Upper lobe of right lung (tissue), 1 donor: ENCODE results near the gene TCIRG1. TPM values are rescaled to one million over a fixed set of nuclear protein-coding genes. Genes with fewer than 3 reads are reported as not detected.

Experiments
- ATAC-seq: fragments of 200-7000 bp; cut with Tn5 transposase; one replicate; pipeline ENCODE4 v1.9.1; 2020; ENCODE audit warnings: mild to moderate bottlenecking, moderate library complexity
- DNase-seq: peaks from one replicate; pipeline ENCODE4 v3.0.0-alpha.2; 2020
- H3K27ac ChIP-seq: fragments of 200-600 bp; one replicate; pipeline ENCODE4 v1.8.0; 2022
- H3K27me3 ChIP-seq: fragments of 200-600 bp; one replicate; pipeline ENCODE4 v1.8.0; 2022; ENCODE audit warnings: mild to moderate bottlenecking
- H3K36me3 ChIP-seq: fragments of 200-600 bp; one replicate; pipeline ENCODE4 v1.8.0; 2022
- H3K4me1 ChIP-seq: fragments of 200-600 bp; one replicate; pipeline ENCODE4 v1.8.0; 2022
- H3K4me3 ChIP-seq: fragments of 200-600 bp; one replicate; pipeline ENCODE4 v1.8.0; 2022; ENCODE audit warnings: mild to moderate bottlenecking
- H3K9me3 ChIP-seq: fragments of 200-600 bp; one replicate; pipeline ENCODE4 v1.8.0; 2022
- CTCF ChIP-seq: fragments of 200-600 bp; IDR thresholded peaks from one replicate; pipeline ENCODE4 v1.8.0; 2022; ENCODE audit warnings: antibody characterized with exemption
- intact Hi-C: fragments of 100-400 bp; cut with DNase I; formaldehyde crosslinking; loops from one replicate; pipeline ENCODE4 v1.11.0; 2022
- total RNA-seq: library from RNA; stranded (reverse); fragmentation: NEBNext Ultra II Directional; extraction: Animal tissue kit (Norgen Biotek cat#: 25700); gene quantifications from one replicate; pipeline ENCODE4 v1.2.1, GENCODE V29; 2021
- donor health status: DM: no; HTN: yes; CAD: no; lungs with severe emphysema.

TCIRG1 gene
- total RNA-seq, 1 donor from 2014 or later: 216 TPM

GRCh38 chr11:68021167-68021787, 17.5 kb upstream of the TCIRG1 start:
- Histone ChIP-seq H3K27me3 (no peaks in the 10 kb centered on the region), H3K27ac (no peak overlapping the region), H3K4me1 (peaks cover 9% of the 10 kb centered on the region), H3K4me3 (no peak overlapping the region), H3K36me3 (peaks cover 34% of the 10 kb centered on the region), H3K9me3 (no peaks in the 10 kb centered on the region)
- intact Hi-C loops: no loop called here
- no peak for DNase-seq
- ATAC-seq: peak; percentile 72
- peak; percentile 33 for TF ChIP-seq CTCF

GRCh38 chr11:68022531-68022930, 16.3 kb upstream of the TCIRG1 start:
- intact Hi-C loops: no loop called here
- Histone ChIP-seq H3K4me3 (no peak overlapping the region), H3K9me3 (no peaks in the 10 kb centered on the region), H3K27me3 (no peaks in the 10 kb centered on the region), H3K27ac (no peak overlapping the region), H3K36me3 (peaks cover 38% of the 10 kb centered on the region), H3K4me1 (no peaks in the 10 kb centered on the region)
- no peak for TF ChIP-seq CTCF
- DNase-seq (no peak), ATAC-seq (no peak)

- Histone ChIP-seq H3K36me3 (peaks cover 38% of the 10 kb centered on the region), H3K4me3 (no peak overlapping the region), H3K9me3 (no peaks in the 10 kb centered on the region), H3K4me1 (peaks cover under 1% of the 10 kb centered on the region), H3K27me3 (no peaks in the 10 kb centered on the region), H3K27ac (no peak overlapping the region)
- intact Hi-C loops: no loop called here
- no peak for TF ChIP-seq CTCF
- no peak for ATAC-seq
- no peak for DNase-seq
Measured at GRCh38 chr11:68024508-68024907, 14.3 kb upstream of the TCIRG1 start.

GRCh38 chr11:68025047-68025446, 13.8 kb upstream of the TCIRG1 start:
- no peak for TF ChIP-seq CTCF
- Histone ChIP-seq H3K36me3 (peaks cover 38% of the 10 kb centered on the region), H3K27me3 (no peaks in the 10 kb centered on the region), H3K4me1 (peaks cover 3% of the 10 kb centered on the region), H3K9me3 (no peaks in the 10 kb centered on the region), H3K27ac (no peak overlapping the region), H3K4me3 (no peak overlapping the region)
- DNase-seq: no peak
- ATAC-seq: no peak
- intact Hi-C loops: no loop called here

- H3K4me1 ChIP-seq: peaks cover 9% of the 10 kb centered on the region
- H3K27me3 ChIP-seq: no peaks in the 10 kb centered on the region
- ATAC-seq: no peak
- H3K36me3 ChIP-seq: peaks cover 38% of the 10 kb centered on the region
- H3K27ac ChIP-seq: no peak overlapping the region
- TF ChIP-seq CTCF: no peak
- intact Hi-C loops: no loop called here
- DNase-seq: no peak
- H3K9me3 ChIP-seq: no peaks in the 10 kb centered on the region
- H3K4me3 ChIP-seq: no peak overlapping the region
Measured at GRCh38 chr11:68026391-68027105, 12.3 kb upstream of the TCIRG1 start.
